ENCODE results near the gene KIF1B. TPM values are rescaled to one million over a fixed set of nuclear protein-coding genes. Genes with fewer than 3 reads are reported as not detected.
"Not testable (repeated sequence)": the region's sequence is repeated elsewhere in the genome, so short reads cannot be mapped to it uniquely, and the experiment has no call there.

Gene KIF1B
- total RNA-seq, 1 experiment from 2014 or later = 27.8 TPM

DNA sequence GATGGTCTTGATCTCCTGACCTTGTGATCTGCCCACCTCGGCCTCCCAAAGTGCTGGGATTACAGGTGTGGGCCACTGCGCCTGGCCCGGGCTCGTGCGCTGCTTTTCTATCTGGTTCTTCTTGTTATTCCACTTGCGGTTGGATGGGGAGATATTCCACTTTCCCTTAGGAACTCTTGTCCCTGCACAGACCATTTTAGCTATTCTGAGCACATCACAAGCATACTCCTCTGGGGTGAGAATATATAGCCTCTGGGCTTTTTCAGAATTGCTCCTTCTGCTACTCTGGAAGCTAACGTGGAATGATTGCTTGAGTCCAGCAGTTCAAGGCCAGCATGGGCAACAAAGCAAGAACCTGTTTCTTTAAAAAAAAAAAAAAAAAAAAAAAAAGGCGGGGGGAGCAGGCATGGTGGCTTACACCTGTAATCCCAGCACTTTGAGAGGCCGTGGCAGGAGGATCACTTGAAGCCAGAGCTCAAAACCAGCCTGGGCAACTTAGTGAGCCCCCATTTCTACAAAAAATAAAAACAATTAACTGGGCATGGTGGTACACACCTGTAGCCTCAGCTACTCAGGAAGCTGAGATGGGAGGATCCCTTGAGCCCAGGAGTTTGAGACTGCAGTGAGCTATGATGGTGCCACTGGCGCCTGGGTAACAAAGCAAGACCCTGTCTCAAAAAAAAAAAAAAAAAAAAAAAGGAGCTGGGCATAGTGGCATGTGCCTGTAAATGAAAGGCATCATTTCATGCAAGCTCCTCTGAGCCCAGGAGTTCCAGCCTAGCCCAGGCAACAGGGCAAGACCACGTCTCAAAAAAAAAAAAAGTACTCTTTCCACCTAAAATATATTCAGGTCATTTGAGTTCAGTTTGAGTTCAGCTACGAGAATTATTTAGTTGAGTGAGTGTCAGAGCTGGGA lies 176.6 kb downstream of the KIF1B start:
- no peak for DNase-seq (ENCODE audit: low read depth)

DNA sequence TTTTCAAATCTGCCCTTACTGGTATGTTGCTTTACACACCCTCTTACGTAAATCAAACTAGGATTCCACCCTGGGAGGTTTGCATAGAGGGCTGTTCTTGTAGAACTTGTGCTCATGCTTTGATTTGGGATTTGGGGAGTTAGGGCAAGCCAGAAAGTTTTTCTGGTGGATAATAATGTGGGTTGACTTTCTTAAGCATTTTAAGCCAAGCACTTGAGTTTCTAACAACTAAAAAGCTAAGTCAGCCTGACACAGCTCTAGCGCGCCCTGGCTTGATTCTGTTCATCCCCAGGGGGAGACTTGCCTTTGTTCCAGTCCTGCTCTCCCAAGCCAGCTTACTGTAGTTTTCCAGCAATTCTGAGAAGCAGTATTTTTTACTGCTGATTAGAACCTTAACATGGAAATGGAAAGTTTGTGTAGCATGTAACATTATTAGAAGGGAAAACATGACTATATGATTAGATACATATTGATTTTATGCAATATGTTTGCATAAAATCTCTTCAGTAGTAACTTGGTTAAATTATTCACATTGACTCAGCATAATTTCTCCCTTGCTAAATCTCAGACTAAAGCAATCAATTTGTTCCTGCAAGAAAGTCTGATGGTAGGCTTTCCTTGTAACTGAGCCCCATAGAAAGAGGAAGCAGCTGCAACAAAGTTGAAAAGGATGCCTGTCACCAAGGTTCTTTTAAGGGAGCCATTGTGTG lies 177.5 kb downstream of the KIF1B start:
- peak; percentile 27 for DNase-seq (ENCODE audit: low read depth)

DNA sequence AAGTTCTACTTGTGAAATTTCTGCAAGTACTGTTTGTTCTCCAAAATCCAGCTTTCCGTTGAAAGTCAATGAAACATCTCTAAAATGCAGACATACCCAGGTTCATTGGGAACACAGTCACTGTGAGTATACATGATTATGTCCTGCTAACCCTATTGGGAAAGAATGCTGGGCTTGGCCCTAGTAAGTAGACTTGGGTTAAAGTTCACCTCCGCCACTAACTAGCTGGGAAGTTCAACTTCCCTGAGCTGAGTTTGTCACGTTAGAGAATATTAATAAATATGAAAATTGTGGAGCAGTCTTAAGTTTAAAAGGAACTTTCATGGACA lies 178.0 kb downstream of the KIF1B start:
- DNase-seq (ENCODE audit: low read depth) = no peak

DNA sequence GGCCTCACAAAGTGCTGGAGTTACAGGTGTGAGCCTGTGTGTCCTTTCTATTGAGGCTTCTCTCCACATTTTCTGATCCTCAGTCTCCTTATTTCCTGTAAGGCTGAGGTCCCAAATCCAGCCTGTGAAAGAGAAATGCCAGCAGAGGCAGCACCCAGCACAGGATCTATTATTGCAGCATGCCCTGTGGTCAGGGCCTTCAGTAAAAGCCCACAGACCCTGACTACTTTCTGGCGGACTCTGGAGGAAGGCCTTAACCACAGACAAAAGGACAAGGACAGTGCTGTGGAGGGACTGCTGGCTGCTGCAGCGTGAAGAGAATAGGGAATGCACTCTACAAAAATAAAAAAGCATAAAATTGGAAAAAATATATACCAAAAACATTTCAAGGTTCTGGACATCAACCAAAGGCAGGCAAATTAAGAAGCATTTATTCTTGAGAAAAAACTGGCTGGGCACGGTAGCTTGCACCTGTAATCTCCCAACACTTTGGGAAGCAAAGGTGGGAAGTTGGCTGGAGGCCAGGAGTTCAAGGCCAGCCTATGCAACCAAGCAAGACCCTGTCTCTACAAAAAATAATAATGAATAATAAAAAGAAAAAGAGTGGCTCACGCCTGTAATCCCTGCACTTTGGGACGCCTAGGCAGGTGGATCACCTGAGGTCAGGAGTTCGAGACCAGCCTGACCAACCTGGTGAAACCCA lies 179.1 kb downstream of the KIF1B start:
- DNase-seq (ENCODE audit: low read depth) = no peak

DNA sequence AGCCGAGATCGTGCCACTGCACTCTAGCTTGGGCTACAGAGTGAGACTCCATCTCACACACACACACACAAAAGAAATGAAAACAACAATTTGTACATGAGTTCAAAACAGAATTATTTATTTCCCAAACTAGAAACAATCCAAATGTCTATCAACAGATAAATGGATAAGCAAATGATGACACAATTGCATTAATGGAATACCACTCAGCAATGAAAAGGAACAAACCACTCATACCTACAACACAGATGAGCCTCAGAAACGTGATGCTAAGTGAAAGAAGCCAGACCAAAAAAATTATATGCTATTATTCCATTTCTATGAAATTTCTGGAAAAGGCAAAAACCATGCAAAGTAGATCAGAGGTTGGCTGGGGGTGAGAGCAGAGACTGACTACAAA lies 186.5 kb downstream of the KIF1B start:
- no peak for DNase-seq (ENCODE audit: low read depth)

DNA sequence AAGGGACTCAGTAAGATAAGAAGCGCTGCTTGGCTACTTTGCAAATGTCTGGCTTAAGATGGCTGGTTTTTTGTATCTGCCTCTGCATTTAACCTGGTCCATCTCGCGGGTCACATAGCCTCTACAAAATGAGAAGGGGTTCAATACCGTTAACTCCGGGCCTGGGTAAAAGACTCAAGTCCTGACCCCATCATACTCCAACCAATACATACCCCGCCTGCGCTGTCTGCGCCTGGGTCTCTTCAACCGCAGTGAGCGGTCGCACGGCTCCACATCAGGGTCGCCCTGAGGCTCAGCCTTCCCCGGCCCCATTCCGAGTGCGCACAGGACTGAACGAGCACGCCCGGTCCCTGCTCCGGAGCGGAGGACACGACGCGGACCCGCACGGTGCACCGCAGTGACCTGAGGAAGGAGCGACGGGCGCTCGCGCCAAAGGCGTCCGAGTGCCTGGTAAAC lies 187.9 kb downstream of the KIF1B start:
- DNase-seq (ENCODE audit: low read depth) = peak; percentile 31

DNA sequence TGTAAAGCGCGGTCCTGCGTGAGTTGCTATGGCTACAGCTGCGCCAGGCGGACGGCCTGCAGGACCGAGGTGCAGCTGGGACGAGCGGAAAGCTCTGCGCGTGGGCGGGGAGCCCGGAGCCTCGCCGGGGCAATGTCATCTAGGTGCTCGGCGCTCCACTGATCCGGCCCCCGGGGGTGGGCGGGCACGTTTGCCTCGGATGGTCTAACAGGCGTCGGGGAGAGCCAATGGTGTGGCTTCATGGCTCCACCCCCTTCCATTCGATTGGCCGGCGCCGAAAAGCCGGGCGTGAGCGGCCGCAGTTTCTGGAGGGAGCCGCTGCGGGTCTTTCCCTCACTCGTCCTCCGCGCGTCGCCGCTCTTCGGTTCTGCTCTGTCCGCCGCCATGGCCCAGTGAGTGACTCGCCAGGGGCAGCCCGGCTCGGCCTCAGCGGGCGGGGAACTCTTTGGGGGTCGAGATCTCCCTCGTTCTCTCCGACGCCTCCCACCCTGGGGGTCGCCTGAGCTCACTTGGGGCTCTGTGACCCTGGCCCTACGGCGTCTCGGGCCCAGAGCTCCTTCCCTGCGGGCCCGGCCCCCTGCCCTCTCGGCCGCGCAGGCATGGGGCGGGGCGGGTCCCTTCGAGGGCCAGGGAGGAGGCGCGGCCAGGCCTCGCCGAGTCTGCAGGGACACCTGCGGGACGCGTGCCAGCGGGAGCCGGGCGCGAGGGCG lies 188.5 kb downstream of the KIF1B start, which contains the start of gene PGD:
PGD (plus strand) TSS at position 331 of the 710 bp plus-strand sequence; CDS start at position 385, 54 bp downstream.
- peak; percentile 98 for DNase-seq (ENCODE audit: low read depth)

DNA sequence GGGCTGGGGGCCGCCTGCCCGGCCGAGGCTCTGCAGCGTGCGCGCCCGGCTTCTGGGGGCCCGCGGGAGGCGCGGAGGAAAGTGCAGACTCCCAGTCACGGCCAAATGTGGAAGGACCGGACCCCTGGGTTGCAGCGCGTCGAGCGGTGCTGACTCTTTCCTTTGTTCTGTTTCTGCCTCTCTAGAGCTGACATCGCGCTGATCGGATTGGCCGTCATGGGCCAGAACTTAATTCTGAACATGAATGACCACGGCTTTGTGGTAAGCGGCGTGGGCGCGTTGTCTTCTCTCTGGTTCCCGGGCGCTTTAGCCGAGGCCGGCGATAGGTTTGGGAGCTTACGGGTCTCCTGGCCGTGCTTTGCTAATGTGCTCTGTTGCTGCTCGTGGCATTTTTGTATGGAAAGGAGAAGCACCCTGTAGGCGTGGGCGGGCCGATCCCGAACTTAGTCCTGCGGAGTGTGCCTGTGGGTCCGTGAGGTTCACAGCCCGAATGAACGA lies 189.1 kb downstream of the KIF1B start:
- peak; percentile 61 for DNase-seq (ENCODE audit: low read depth)

DNA sequence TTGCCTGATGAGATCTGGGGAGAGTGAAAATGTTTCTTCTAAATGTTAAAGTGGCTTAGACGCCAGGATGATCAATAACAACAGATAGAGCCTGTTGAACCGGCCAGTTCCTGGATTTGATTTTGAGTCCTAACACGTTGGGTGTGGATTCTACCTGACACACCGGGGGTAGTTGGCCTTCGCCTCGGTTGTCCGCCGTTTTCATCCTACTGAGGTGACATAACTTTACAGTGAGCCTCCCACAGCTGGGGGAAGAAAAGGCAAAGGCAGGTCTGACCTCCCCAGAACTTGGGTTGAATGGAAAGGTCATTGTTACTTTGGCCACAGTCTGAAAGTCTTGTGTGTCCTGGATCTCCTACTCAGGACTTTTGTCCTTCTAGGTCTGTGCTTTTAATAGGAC lies 189.6 kb downstream of the KIF1B start:
- no peak for DNase-seq (ENCODE audit: low read depth)

DNA sequence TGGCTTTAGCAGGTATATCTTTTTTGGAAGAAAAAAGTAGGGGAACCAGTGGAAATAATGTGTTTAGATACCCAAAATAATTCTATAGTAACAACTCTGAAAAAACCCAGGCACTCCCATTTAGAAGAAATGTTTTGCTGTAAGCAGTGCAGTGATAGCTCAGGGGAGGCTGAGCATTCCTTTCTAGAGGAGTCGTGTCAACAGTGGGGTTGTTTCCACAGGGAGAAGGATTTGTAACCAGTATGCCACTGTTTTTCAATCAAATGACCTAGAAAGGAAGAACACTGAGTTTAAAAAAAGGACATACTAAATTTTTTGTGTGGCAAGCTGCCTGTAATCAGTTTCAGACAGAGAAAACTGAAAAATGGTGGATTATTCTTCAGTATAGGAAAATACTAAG lies 190.9 kb downstream of the KIF1B start:
- DNase-seq (ENCODE audit: low read depth) = peak; percentile 51

DNA sequence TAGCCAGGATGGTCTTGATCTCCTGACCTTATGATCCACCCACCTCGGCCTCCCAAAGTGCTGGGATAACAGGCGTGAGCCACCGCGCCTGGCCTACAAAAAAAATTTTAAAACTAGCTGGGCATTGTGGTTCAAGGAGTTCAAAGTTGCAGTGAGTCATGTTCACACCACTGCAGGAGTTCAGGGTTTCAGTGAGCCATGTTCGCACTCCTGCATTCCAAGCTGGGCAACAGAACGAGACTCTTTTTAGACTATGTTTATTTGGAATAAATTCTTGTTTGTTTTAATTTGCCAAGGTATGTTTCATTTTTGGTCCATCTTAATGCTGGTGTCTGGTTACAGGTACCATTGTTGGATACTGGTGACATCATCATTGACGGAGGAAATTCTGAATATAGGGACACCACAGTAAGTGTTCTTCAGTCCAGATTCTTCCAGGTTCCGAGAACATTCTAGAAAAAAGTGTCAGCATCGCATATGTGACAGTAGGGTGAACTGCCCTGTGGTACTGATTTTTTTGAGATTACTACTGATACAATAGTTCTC lies 192.4 kb downstream of the KIF1B start:
- peak; percentile 85 for DNase-seq (ENCODE audit: low read depth)

DNA sequence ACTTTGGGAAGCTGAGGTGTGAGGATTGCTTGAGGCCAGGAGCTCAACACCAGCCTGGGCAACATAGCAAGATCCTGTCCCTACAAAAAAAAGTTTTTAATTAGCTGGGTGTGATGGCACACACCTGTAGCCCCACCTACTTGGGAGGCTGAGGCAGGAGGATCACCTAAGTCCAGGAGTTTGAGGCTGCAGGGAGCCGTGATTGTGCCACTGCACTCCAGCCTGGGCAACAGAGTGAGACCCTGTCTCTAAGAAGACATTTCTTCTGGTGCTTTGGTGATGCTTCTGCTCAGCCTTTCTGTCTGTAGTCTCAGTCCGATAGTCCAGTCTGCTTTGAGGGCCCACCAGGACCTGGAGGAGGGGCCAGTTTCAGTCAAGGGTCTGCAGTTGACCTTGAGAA lies 196.8 kb downstream of the KIF1B start:
- no peak for DNase-seq (ENCODE audit: low read depth)

DNA sequence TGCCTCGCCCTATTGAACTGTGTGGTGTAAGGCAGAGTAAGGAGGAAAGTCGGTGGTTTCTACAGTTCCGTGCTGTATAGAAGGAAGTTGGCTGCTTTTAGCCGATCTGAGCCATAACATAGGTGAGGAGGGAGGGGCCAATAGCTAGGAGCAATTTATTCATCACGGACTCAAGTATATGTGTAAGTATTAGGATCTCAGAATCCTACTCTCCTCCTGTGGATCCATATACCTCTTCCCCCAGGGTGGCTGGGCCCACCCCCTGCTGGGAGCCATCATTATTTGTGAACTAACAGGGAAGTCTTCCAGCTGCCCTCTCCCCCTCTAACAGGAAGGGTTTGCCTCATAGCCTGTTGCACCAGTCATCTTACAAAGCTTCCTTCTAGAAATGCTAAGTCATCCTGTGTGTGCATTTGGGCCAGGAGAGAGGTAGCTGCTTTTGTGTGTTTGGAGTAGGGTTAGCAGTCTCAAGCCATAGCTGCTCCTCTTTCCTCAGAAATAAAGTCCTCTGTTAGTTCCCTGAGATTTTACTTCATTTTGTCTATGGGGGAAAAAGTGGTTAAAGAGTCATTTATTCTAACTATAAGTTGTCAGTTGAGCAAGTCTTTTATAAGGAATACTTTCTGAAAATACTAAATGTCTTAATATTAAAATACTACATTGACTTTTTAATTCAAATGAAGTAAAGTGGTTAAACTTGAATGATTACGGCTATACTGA lies 205.0 kb downstream of the KIF1B start:
- peak; percentile 24 for DNase-seq (ENCODE audit: low read depth)

DNA sequence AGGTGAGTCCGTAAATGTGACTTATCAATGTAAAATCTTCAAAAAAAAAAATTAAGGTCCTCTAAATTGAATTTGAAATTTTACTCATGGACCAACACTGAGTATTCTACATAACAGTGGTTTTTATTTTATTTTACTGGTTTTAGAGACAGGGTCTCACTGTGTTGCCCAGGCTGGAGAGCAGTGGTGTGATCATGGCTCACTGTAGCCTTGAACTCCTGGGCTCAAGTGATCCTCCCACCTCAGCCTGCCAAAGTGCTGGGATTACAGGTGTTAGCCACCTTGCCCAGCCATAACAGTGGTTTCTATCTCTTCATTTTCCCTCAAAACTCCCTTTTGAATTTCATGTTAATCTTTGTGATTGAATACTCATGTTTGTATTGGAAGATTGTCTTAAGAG lies 205.6 kb downstream of the KIF1B start:
- DNase-seq (ENCODE audit: low read depth) = not testable (repeated sequence)

DNA sequence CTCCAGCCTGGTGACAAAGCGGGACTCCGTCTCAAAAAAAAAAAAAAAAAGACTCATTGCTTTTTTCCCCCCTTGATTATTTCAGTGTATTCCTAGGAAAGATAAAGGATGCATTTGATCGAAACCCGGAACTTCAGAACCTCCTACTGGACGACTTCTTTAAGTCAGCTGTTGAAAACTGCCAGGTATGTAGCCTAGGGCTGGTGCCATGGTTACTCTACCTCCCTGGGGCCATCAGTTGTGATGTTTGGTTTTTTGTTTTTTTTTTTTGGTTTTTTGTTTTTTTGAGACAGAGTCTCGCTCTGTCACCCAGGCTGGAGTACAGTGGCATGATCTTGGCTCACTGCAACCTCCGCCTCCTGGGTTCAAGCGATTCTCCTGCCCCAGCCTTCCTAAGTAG lies 208.4 kb downstream of the KIF1B start:
- not testable (repeated sequence) for DNase-seq (ENCODE audit: low read depth)

DNA sequence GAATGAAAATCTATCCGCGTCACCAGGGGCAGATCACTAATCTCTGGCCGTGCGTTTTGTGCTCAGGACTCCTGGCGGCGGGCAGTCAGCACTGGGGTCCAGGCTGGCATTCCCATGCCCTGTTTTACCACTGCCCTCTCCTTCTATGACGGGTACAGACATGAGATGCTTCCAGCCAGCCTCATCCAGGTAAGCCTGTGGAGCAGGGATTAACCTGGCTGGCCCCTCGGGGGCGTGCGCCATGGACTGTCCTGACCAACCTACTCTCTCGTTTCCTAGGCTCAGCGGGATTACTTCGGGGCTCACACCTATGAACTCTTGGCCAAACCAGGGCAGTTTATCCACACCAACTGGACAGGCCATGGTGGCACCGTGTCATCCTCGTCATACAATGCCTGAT lies 209.0 kb downstream of the KIF1B start:
- DNase-seq (ENCODE audit: low read depth) = no peak

DNA sequence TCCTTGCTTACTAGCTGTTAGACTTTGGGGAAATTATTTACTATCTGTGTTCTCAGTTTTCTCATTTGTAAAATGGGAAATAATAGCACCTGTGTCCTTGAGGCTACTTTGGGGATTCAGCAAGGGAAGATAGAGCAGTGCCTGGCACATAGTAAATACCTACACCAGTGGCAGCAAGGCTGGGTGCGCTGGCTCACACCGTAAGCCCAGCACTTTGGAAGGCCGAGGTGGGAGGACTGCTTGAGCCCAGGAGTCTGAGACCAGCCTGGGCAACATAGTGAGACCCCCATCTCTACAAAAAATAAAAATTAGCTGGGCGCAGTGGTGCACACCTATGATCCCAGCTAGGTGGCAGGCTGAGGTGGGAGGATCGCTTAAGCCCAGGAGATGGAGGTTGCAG lies 211.3 kb downstream of the KIF1B start:
- DNase-seq (ENCODE audit: low read depth) = no peak

DNA sequence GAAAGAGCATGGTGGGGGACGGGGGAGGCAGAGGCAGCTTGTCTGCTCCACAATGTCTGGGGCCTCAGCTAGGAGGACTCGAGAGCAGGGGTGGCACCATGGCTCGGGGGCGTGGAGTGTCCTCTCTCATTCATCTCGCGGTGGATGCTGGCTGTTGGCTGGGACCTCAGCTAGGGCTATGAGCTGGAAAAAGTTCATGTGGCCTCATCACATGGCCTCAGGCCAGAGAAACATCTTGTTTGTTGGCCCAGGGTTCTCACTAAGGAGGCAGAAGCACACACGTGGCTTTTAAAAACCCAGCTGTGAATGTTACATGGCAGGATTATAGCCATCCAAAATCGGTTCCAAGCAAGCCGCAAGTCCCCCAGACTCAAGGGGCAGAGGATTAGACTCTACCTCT lies 213.7 kb downstream of the KIF1B start:
- DNase-seq (ENCODE audit: low read depth) = peak; percentile 39

DNA sequence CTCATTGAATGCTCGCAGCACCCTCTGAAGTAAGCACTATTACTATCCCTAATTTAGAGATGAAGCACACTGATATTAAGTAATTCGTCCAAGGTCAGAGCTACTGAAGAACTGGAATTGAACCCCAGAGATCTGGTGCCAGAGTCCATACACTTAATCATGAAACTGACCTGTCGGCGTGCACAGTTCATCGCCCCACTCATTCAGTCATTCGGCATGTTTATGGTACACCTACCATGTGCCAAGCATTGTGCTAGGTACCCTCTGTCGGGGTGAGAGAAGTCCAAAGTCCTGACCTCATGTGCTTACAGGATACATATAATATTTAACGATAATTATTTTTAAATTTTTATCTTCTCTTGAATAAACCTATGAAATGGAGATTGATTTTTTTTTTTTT lies 214.3 kb downstream of the KIF1B start:
- DNase-seq (ENCODE audit: low read depth) = no peak

DNA sequence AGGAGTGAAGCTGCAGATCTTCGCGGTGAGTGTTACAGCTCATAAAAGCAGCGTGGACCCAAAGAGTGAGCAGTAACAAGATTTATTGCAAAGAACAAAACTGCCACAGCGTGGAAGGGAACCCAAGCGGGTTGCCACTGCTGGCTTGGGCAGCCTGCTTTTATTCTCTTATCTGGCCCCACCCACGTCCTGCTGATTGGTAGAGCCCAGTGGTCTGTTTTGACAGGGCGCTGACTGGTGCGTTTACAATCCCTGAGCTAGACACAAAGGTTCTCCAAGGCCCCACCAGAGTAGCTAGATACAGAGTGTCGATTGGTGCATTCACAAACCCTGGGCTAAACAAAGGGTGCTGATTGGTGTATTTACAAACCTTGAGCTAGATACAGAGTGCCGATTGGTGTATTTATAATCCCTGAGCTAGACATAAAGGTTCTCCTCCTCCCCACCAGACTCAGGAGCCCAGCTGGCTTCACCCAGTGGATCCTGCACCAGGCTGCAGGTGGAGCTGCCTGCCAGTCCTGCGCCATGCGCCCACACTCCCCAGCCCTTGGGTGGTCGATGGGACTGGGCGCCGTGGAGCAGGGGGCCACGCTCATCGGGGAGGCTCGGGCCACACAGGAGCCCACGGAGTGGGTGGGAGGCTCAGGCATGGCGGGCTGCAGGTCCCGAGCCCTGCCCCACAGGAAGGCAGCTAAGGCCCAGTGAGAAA lies 215.6 kb downstream of the KIF1B start:
- not testable (repeated sequence) for DNase-seq (ENCODE audit: low read depth)

Measured in M059J (cell line).